Upper lobe of right lung (tissue), 1 donor: Measurements from ENCODE around the gene HSPA1A. TPM values are rescaled to one million over a fixed set of nuclear protein-coding genes. Genes with fewer than 3 reads are reported as not detected.
"Not testable (repeated sequence)": the region's sequence is repeated elsewhere in the genome, so short reads cannot be mapped to it uniquely, and the experiment has no call there.

Experiments used
- ATAC-seq: fragments of 200-7000 bp; cut with Tn5 transposase; one replicate; pipeline ENCODE4 v1.9.1; 2020; ENCODE audit warnings: mild to moderate bottlenecking, moderate library complexity
- DNase-seq: peaks from one replicate; pipeline ENCODE4 v3.0.0-alpha.2; 2020
- H3K27ac ChIP-seq: fragments of 200-600 bp; one replicate; pipeline ENCODE4 v1.8.0; 2022
- H3K27me3 ChIP-seq: fragments of 200-600 bp; one replicate; pipeline ENCODE4 v1.8.0; 2022; ENCODE audit warnings: mild to moderate bottlenecking
- H3K36me3 ChIP-seq: fragments of 200-600 bp; one replicate; pipeline ENCODE4 v1.8.0; 2022
- H3K4me1 ChIP-seq: fragments of 200-600 bp; one replicate; pipeline ENCODE4 v1.8.0; 2022
- H3K4me3 ChIP-seq: fragments of 200-600 bp; one replicate; pipeline ENCODE4 v1.8.0; 2022; ENCODE audit warnings: mild to moderate bottlenecking
- H3K9me3 ChIP-seq: fragments of 200-600 bp; one replicate; pipeline ENCODE4 v1.8.0; 2022
- intact Hi-C: fragments of 100-400 bp; cut with DNase I; formaldehyde crosslinking; loops from one replicate; pipeline ENCODE4 v1.11.0; 2022
- total RNA-seq: library from RNA; stranded (reverse); fragmentation: NEBNext Ultra II Directional; extraction: Animal tissue kit (Norgen Biotek cat#: 25700); gene quantifications from one replicate; pipeline ENCODE4 v1.2.1, GENCODE V29; 2021
- TF ChIP-seq, protein P1 (sequence below): fragments of 200-600 bp; IDR thresholded peaks from one replicate; pipeline ENCODE4 v1.8.0; 2022; ENCODE audit warnings: antibody characterized with exemption
- donor health status: DM: no; HTN: yes; CAD: no; lungs with severe emphysema.

HSPA1A gene
- total RNA-seq, 1 donor from 2014 or later = 150 TPM

DNA sequence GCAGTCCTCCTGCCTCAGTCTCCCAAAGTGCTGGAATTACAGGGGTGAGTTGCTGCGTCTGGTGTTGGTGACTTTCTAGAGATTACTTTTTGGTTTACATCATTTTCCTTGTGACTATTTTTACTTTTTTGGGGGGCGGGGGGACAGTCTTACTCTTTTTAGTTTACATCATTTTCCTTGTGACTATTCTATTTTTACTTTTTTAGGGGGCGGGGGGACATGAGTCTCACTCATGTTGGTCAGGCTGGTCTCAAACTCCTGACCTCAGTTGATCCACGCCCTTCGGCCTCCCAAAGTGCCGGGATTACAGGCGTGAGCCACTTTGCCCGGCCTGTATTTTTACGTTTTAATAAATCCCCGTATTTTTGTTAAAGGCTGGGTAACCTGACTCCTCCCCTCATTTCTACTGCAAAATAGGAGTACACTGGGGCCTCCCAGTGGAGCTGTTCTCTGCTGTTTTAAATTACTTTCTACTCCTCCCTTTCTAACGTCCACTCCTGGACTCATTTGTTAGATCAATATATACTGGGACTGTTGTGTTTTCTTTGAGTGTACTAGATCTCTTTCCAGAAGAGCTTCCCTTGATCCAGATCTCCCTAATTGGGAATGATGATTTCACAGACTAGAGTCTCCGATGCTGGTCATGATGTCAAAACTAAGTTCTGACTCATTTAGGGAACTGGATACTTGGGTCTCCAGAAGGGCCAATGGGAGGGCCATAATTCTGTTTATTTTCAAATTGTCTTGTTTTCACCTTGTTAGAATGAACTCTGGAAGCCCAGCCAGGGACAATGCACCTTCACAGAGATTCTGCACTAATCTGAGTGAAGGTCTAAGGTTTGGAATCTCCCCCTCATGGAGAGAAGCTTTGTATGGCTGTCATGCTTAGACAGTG is 21.4 kb downstream of the HSPA1A start:
- Histone ChIP-seq H3K9me3 (no peaks in the 10 kb centered on the region), H3K4me3 (peak overlapping the region; percentile 86), H3K27ac (peak overlapping the region; percentile 93), H3K36me3 (peaks cover 43% of the 10 kb centered on the region), H3K4me1 (peaks cover 38% of the 10 kb centered on the region), H3K27me3 (no peaks in the 10 kb centered on the region)
- intact Hi-C loops = loop anchor here (10.0 kb wide), 1 partner anchor 142 kb away; no protein-coding TSS in a partner anchor
- TF ChIP-seq, protein P1, sequence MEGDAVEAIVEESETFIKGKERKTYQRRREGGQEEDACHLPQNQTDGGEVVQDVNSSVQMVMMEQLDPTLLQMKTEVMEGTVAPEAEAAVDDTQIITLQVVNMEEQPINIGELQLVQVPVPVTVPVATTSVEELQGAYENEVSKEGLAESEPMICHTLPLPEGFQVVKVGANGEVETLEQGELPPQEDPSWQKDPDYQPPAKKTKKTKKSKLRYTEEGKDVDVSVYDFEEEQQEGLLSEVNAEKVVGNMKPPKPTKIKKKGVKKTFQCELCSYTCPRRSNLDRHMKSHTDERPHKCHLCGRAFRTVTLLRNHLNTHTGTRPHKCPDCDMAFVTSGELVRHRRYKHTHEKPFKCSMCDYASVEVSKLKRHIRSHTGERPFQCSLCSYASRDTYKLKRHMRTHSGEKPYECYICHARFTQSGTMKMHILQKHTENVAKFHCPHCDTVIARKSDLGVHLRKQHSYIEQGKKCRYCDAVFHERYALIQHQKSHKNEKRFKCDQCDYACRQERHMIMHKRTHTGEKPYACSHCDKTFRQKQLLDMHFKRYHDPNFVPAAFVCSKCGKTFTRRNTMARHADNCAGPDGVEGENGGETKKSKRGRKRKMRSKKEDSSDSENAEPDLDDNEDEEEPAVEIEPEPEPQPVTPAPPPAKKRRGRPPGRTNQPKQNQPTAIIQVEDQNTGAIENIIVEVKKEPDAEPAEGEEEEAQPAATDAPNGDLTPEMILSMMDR = no peak
- no peak for ATAC-seq
- no peak for DNase-seq

DNA sequence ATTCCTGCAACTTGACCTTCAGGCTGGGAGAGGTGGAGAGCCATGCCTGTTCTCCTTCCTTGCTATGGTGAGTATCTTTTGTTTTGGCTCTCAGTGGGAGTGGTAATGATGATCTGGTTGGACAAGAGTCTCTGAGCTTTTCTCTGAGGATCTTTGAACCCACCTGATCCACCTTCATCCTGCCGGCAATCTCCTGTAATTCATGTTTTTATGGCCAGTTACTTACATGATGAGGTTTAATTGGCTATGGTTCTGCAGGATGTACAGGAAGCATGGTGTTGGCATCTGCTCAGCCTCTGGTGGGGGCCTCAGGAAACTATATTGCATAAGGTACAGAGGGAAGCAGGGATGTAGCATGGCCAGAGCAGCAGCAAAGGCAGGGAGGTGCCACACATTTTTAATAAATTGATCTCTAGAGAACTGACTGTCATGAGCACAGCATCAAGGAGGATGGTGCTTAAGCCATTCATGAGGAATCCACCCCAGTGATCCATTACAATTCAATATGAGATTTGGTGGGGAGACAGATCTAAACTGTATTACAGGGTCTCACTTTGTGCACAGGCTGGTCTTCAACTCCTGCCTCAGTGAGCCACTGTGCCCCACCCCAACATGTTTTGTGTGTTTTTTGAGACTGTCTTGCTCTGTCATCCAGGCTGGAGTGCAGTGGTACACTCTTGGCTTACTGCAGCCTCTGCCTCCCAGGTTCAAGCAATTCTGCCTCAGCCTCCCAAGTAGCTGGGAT is 22.2 kb downstream of the HSPA1A start:
- Histone ChIP-seq H3K27ac (peak overlapping the region; percentile 93), H3K36me3 (peaks cover 43% of the 10 kb centered on the region), H3K27me3 (no peaks in the 10 kb centered on the region), H3K4me1 (peaks cover 33% of the 10 kb centered on the region), H3K4me3 (peak overlapping the region; percentile 86), H3K9me3 (no peaks in the 10 kb centered on the region)
- TF ChIP-seq, protein P1 = no peak
- ATAC-seq (no peak), DNase-seq (no peak)
- intact Hi-C loops = loop anchor here (10.0 kb wide), 1 partner anchor 143 kb away; no protein-coding TSS in a partner anchor

DNA sequence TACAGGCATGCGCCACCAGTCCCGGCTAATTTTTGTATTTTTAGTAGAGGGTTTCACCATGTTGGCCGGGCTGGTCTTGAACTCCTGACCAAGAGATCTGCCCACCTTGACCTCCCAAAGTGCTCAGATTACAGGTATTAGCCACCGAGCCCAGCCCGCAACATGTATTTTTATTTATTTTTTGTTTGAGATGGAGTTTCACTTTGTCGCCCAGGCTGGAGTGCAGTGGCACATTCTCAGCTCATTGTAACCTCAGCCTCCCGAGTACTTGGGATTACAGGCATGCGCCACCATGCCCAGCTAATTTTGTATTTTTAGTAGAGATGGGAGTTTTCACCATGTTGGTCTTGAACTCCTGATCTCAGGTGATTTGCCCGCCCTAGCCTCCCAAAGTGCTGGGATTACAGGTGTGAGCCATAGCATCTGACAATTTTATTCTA is 22.8 kb downstream of the HSPA1A start:
- Histone ChIP-seq H3K4me1 (peaks cover 33% of the 10 kb centered on the region), H3K4me3 (peak overlapping the region; percentile 3), H3K36me3 (peaks cover 43% of the 10 kb centered on the region), H3K27ac (peak overlapping the region; percentile 11)
- not testable (repeated sequence) for DNase-seq, ATAC-seq, H3K9me3 ChIP-seq, H3K27me3 ChIP-seq
- intact Hi-C loops = loop anchor here (10.0 kb wide), 1 partner anchor 143 kb away; no protein-coding TSS in a partner anchor

DNA sequence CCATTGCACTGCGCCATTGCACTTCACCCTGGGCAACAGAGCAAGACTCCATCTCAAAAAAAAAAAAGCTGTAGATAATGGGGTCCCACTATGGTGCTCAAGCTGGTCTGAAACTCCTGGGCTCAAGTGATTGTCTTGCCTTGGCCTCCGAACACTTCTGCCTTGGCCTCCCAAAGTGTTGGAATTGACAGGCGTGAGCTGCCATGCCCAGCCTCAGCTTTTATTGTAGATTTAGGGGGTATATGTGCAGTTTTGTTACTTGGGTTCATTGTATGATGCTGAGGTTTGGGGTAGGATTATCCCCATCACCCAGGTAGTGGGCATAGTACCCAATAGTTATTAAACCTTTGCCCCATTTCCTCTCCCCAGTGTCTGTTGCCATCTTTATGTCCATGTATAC is 23.6 kb downstream of the HSPA1A start:
- H3K9me3 ChIP-seq = no peaks in the 10 kb centered on the region
- no peak overlapping the region for H3K27ac ChIP-seq
- TF ChIP-seq, protein P1 = no peak
- no peak overlapping the region for H3K4me3 ChIP-seq
- H3K4me1 ChIP-seq = peaks cover 28% of the 10 kb centered on the region
- no peaks in the 10 kb centered on the region for H3K27me3 ChIP-seq
- intact Hi-C loops = loop anchor here (10.0 kb wide), 1 partner anchor 144 kb away; no protein-coding TSS in a partner anchor
- DNase-seq = no peak
- no peak for ATAC-seq
- H3K36me3 ChIP-seq = peaks cover 43% of the 10 kb centered on the region

DNA sequence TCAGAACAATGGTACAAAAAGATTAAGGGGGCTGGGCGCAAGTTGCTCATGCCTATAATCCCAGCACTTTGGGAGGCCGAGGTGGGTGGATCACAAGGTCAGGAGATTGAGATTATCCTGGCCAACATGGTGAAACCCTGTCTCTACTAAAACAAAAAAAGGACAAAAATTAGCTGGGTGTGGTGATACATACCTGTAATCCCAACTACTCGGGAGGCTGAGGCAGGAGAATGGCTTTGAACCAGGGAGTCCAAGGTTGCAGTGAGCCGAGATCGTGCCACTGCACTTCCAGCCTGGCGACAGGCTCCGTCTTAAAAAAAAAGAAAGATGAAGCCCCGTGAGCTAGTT is 24.4 kb downstream of the HSPA1A start:
- intact Hi-C loops = loop anchor here (10.0 kb wide), 1 partner anchor 145 kb away; no protein-coding TSS in a partner anchor

DNA sequence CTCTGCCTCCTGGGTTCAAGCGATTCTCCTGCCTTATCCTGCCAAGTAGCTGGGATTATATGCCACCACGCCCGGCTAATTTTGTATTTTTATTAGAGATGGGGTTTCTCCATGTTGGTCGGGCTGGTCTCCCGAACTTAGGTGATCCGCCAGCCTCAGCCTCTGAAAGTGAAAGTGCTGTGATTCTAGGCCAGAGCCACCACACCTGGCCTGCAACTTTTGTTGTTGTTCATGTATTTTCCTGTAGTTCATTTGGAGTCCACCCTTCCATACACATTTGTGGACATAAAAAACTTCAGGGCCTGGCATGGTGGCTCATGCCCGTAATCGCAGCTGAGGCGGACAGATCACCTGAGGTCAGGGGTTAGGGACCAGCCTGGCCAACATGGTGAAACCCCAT is 26.7 kb downstream of the HSPA1A start:
- Histone ChIP-seq H3K4me1 (peaks cover 14% of the 10 kb centered on the region), H3K9me3 (no peaks in the 10 kb centered on the region), H3K36me3 (peaks cover 42% of the 10 kb centered on the region), H3K27ac (no peak overlapping the region), H3K4me3 (no peak overlapping the region), H3K27me3 (no peaks in the 10 kb centered on the region)
- intact Hi-C loops = no loop called here
- ATAC-seq (no peak), DNase-seq (no peak)
- TF ChIP-seq, protein P1 = no peak

More for the DNA sequence above, 24.4 kb downstream of the HSPA1A start:
- not testable (repeated sequence) for H3K27me3 ChIP-seq, ATAC-seq, H3K9me3 ChIP-seq, DNase-seq, H3K4me3 ChIP-seq, H3K27ac ChIP-seq
- peaks cover 43% of the 10 kb centered on the region for H3K36me3 ChIP-seq
- peaks cover 26% of the 10 kb centered on the region for H3K4me1 ChIP-seq
